Neural progenitor cell (in vitro differentiated cells): ENCODE data around the gene LILRB3. TPM values are rescaled to one million over a fixed set of nuclear protein-coding genes. Genes with fewer than 3 reads are reported as not detected.

Experiments used
- DNase-seq: peaks from one replicate; pipeline ENCODE4 v3.0.0-alpha.2; 2016; ENCODE audit warnings: low spot score
- H2AFZ ChIP-seq: fragments of 200-600 bp; sonication (generic); replicated peaks from 2 replicates; pipeline ENCODE4 v1.6.1; 2016; ENCODE audit warnings: antibody characterized with exemption
- H3F3A ChIP-seq: fragments of 200-600 bp; sonication (generic); 2 replicates; pipeline ENCODE4 v1.6.1; 2016; ENCODE audit warnings: antibody characterized with exemption, low read depth
- H3K27ac ChIP-seq: fragments of 200-600 bp; sonication (generic); 2 replicates; pipeline ENCODE4 v1.5.1; 2016; ENCODE audit warnings: mild to moderate bottlenecking
- H3K27me3 ChIP-seq: fragments of 200-600 bp; sonication (generic); 2 replicates; pipeline ENCODE4 v1.6.1; 2016; ENCODE audit warnings: mild to moderate bottlenecking, moderate library complexity
- H3K36me3 ChIP-seq: fragments of 200-600 bp; sonication (generic); 2 replicates; pipeline ENCODE4 v1.5.1; 2016
- H3K4me1 ChIP-seq: fragments of 200-600 bp; sonication (generic); 2 replicates; pipeline ENCODE4 v1.6.1; 2016; ENCODE audit warnings: mixed run types
- H3K4me2 ChIP-seq: fragments of 200-600 bp; sonication (generic); 2 replicates; pipeline ENCODE4 v1.6.1; 2016
- H3K4me3 ChIP-seq: fragments of 200-600 bp; sonication (generic); 2 replicates; pipeline ENCODE4 v1.5.1; 2016
- H3K79me2 ChIP-seq: fragments of 200-600 bp; sonication (generic); 2 replicates; pipeline ENCODE4 v1.6.1; 2016; ENCODE audit warnings: low read depth
- H3K9ac ChIP-seq: fragments of 200-600 bp; sonication (generic); 2 replicates; pipeline ENCODE4 v1.6.1; 2016
- H3K9me3 ChIP-seq: fragments of 200-600 bp; sonication (generic); 2 replicates; pipeline ENCODE4 v1.5.1; 2016; ENCODE audit warnings: low read depth
- H4K20me1 ChIP-seq: fragments of 200-600 bp; sonication (generic); 2 replicates; pipeline ENCODE4 v1.6.1; 2016; ENCODE audit warnings: low read depth
- H3K27ac Mint-ChIP-seq: 3 replicates; pipeline ENCODE4 v1.8.0; 2021; ENCODE audit warnings: mixed read lengths
- H3K27me3 Mint-ChIP-seq: 2 replicates; pipeline ENCODE4 v1.8.0; 2022; ENCODE audit warnings: low read depth, mild to moderate bottlenecking, inconsistent platforms, moderate library complexity, mixed read lengths; ENCODE audit not compliant: insufficient read depth
- H3K36me3 Mint-ChIP-seq: 3 replicates; pipeline ENCODE4 v1.8.0; 2021; ENCODE audit warnings: mixed read lengths
- H3K4me1 Mint-ChIP-seq: 3 replicates; pipeline ENCODE4 v1.8.0; 2021; ENCODE audit warnings: mixed read lengths
- H3K4me3 Mint-ChIP-seq: 3 replicates; pipeline ENCODE4 v1.8.0; 2021; ENCODE audit warnings: mild to moderate bottlenecking, moderate library complexity, mixed read lengths
- H3K9me3 Mint-ChIP-seq: 3 replicates; pipeline ENCODE4 v1.8.0; 2020; ENCODE audit warnings: mixed read lengths
- EZH2 ChIP-seq: fragments of 200-600 bp; sonication (generic); IDR thresholded peaks from 2 replicates; pipeline ENCODE4 v1.6.1; 2017; ENCODE audit warnings: antibody characterized with exemption, mild to moderate bottlenecking, moderate library complexity
- EZH2phosphoT487 ChIP-seq: fragments of 200-600 bp; sonication (generic); IDR thresholded peaks from 2 replicates; pipeline ENCODE4 v1.6.1; 2017; ENCODE audit warnings: antibody characterized with exemption
- total RNA-seq: library from RNA; depleted of rRNA; stranded (reverse); fragments of >200 nt; gene quantifications from 2 replicates; pipeline ENCODE4 v1.2.3, GENCODE V29; 2015; ENCODE audit warnings: low replicate concordance
- TF ChIP-seq, protein P1 (sequence below): fragments of 200-600 bp; sonication (generic); IDR thresholded peaks from 2 replicates; pipeline ENCODE4 v1.5.1; 2017; ENCODE audit warnings: antibody characterized with exemption, mild to moderate bottlenecking

The LILRB3 gene
- total RNA-seq, 1 donor from 2014 or later: not detected

DNA sequence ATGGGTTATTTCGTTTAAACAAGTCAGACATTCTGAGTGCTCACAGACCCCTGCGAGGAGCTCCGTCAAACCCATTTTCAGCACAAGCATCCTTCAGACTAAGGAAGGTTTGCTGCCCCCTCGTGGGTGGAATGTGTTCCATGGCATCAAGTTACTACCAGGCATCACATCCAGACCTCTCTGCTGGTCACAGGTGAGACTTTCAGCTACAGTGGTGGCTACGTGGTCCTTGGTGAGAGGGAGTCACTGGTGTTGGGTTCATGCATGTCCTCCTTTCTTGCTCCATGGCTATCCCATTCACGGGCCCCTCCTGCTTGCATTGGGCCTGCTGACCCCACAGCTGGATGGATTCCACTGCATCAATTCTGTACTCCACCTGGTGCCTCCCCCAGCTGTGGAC is 43.3 kb upstream of the LILRB3 start:
- Mint-ChIP-seq H3K4me3 (peak overlapping the region; percentile 4), H3K9me3 (no peaks in the 10 kb centered on the region), H3K27me3 (peaks cover 4% of the 10 kb centered on the region), H3K27ac (no peak overlapping the region), H3K36me3 (no peaks in the 10 kb centered on the region), H3K4me1 (peaks cover 3% of the 10 kb centered on the region)
- peak; percentile 92 for DNase-seq
- Histone ChIP-seq H3K9me3 (no peaks in the 10 kb centered on the region), H3F3A (peaks cover 6% of the 10 kb centered on the region), H3K4me3 (no peak overlapping the region), H4K20me1 (no peaks in the 10 kb centered on the region), H3K79me2 (no peaks in the 10 kb centered on the region), H3K27ac (no peak overlapping the region), H3K36me3 (no peaks in the 10 kb centered on the region), H3K4me2 (no peak overlapping the region), H3K27me3 (peaks cover 31% of the 10 kb centered on the region), H3K9ac (no peak overlapping the region), H2AFZ (no peak overlapping the region), H3K4me1 (no peaks in the 10 kb centered on the region)
- TF ChIP-seq EZH2phosphoT487 (no peak), EZH2 (no peak)
- TF ChIP-seq, protein P1, sequence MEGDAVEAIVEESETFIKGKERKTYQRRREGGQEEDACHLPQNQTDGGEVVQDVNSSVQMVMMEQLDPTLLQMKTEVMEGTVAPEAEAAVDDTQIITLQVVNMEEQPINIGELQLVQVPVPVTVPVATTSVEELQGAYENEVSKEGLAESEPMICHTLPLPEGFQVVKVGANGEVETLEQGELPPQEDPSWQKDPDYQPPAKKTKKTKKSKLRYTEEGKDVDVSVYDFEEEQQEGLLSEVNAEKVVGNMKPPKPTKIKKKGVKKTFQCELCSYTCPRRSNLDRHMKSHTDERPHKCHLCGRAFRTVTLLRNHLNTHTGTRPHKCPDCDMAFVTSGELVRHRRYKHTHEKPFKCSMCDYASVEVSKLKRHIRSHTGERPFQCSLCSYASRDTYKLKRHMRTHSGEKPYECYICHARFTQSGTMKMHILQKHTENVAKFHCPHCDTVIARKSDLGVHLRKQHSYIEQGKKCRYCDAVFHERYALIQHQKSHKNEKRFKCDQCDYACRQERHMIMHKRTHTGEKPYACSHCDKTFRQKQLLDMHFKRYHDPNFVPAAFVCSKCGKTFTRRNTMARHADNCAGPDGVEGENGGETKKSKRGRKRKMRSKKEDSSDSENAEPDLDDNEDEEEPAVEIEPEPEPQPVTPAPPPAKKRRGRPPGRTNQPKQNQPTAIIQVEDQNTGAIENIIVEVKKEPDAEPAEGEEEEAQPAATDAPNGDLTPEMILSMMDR: peak; percentile 84

DNA sequence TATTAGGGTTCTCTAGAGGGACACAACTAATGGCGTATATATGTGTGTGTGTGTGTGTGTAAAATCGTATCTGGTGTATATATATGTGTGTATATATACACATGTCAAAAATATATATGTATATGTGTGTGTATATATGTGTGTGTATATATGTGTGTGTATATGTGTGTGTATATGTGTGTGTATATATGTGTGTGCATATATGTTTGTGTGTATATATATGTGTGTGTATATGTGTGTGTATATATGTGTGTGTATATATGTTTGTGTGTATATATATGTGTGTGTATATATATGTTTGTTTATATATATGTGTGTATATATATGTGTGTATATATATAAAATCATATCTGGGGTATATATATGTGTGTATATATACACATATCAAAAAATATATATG is 39.7 kb upstream of the LILRB3 start:
- no peaks in the 10 kb centered on the region for H3K9me3 ChIP-seq
- H3K9ac ChIP-seq: no peak overlapping the region
- H3K36me3 ChIP-seq: no peaks in the 10 kb centered on the region
- H3K27me3 ChIP-seq: peaks cover under 1% of the 10 kb centered on the region
- TF ChIP-seq EZH2 (no peak), EZH2phosphoT487 (no peak)
- TF ChIP-seq, protein P1: no peak
- no peak overlapping the region for H3K4me2 ChIP-seq
- Mint-ChIP-seq H3K27me3 (peaks cover 8% of the 10 kb centered on the region), H3K4me3 (no peak overlapping the region), H3K27ac (no peak overlapping the region), H3K9me3 (no peaks in the 10 kb centered on the region), H3K36me3 (no peaks in the 10 kb centered on the region), H3K4me1 (peaks cover 3% of the 10 kb centered on the region)
- DNase-seq: no peak
- no peak overlapping the region for H3K4me3 ChIP-seq
- H3K79me2 ChIP-seq: no peaks in the 10 kb centered on the region
- H3F3A ChIP-seq: peaks cover 6% of the 10 kb centered on the region
- H3K27ac ChIP-seq: no peak overlapping the region
- H4K20me1 ChIP-seq: no peaks in the 10 kb centered on the region
- H3K4me1 ChIP-seq: no peaks in the 10 kb centered on the region
- no peak overlapping the region for H2AFZ ChIP-seq

DNA sequence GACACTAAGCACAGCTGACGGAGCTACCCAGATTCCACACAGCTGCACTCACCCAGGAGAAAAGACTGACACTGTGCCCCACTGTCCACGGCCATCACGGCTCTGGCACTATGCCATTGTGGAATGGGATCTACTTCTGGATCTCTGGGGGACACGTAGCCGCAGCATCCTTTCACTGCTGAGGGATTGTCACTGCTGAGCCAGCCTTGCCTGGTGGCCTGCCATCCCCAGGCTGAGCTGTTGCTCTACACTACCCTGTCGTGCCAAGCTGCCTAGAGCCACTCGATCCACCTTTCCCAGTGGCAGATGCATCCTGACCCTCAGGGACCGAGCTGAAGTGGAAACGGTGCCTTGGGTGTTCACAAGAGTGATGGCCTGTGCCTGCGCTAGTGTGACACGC is 39.3 kb upstream of the LILRB3 start:
- Histone ChIP-seq H3K27me3 (no peaks in the 10 kb centered on the region), H3K27ac (no peak overlapping the region), H2AFZ (no peak overlapping the region), H3K36me3 (no peaks in the 10 kb centered on the region), H3K4me3 (no peak overlapping the region), H3K4me2 (no peak overlapping the region), H4K20me1 (no peaks in the 10 kb centered on the region), H3K79me2 (no peaks in the 10 kb centered on the region), H3K9ac (no peak overlapping the region), H3F3A (peaks cover 6% of the 10 kb centered on the region), H3K9me3 (no peaks in the 10 kb centered on the region), H3K4me1 (no peaks in the 10 kb centered on the region)
- DNase-seq: no peak
- Mint-ChIP-seq H3K36me3 (no peaks in the 10 kb centered on the region), H3K4me3 (no peak overlapping the region), H3K27ac (no peak overlapping the region), H3K27me3 (peaks cover 8% of the 10 kb centered on the region), H3K4me1 (peaks cover 3% of the 10 kb centered on the region), H3K9me3 (no peaks in the 10 kb centered on the region)
- TF ChIP-seq EZH2 (no peak), EZH2phosphoT487 (no peak)
- TF ChIP-seq, protein P1: no peak
